NB4 (cell line): ENCODE measurements around the gene CCDC136.

Source experiments
- DNase-seq: peaks from one replicate; pipeline ENCODE4 v3.0.0; 2010; ENCODE audit warnings: low read depth
- H3K4me3 ChIP-seq: one replicate; pipeline ENCODE4 v1.5.1; 2011; ENCODE audit warnings: mild to moderate bottlenecking, low read depth, low read length, moderate library complexity
- CTCF ChIP-seq: IDR thresholded peaks from one replicate; pipeline ENCODE4 v1.5.1; 2012; ENCODE audit warnings: low read depth, low read length
- MAX ChIP-seq: IDR thresholded peaks from 2 replicates; pipeline ENCODE4 v1.6.1; 2011; ENCODE audit warnings: low read depth, low read length
- MYC ChIP-seq: IDR thresholded peaks from 2 replicates; pipeline ENCODE4 v1.6.1; 2011; ENCODE audit warnings: low read depth, low read length
- POLR2A ChIP-seq: IDR thresholded peaks from 2 replicates; pipeline ENCODE4 v1.6.1; 2011; ENCODE audit warnings: mild to moderate bottlenecking; ENCODE audit not compliant: insufficient read length; ENCODE audit errors: extremely low read depth

CCDC136 gene

GRCh38 chr7:128801667-128802418 is 10.1 kb downstream of the CCDC136 start:
- DNase-seq = no peak
- TF ChIP-seq CTCF (no peak), MYC (no peak), POLR2A (no peak), MAX (no peak)

GRCh38 chr7:128804484-128804883 is 12.7 kb downstream of the CCDC136 start:
- H3K4me3 ChIP-seq = no peak overlapping the region
- no peak for TF ChIP-seq CTCF
- TF ChIP-seq POLR2A = no peak
- TF ChIP-seq MAX = no peak
- TF ChIP-seq MYC = no peak
- DNase-seq = no peak

More at GRCh38 chr7:128801667-128802418, 10.1 kb downstream of the CCDC136 start:
- no peak overlapping the region for H3K4me3 ChIP-seq

- no peak for TF ChIP-seq POLR2A
- TF ChIP-seq MAX = no peak
- TF ChIP-seq MYC = no peak
- TF ChIP-seq CTCF = no peak
- H3K4me3 ChIP-seq = no peak overlapping the region
- DNase-seq = no peak
Observed at GRCh38 chr7:128805225-128805624, 13.5 kb downstream of the CCDC136 start.

- no peak for DNase-seq
- no peak for TF ChIP-seq MAX
- TF ChIP-seq CTCF = no peak
- TF ChIP-seq POLR2A = no peak
- no peak for TF ChIP-seq MYC
- no peak overlapping the region for H3K4me3 ChIP-seq
Observed at GRCh38 chr7:128807191-128807590, 15.4 kb downstream of the CCDC136 start.

GRCh38 chr7:128809363-128809762 is 17.6 kb downstream of the CCDC136 start:
- no peak for TF ChIP-seq MAX
- TF ChIP-seq CTCF = no peak
- TF ChIP-seq MYC = no peak
- no peak for TF ChIP-seq POLR2A
- H3K4me3 ChIP-seq = no peak overlapping the region
- no peak for DNase-seq

GRCh38 chr7:128810473-128810872 is 18.7 kb downstream of the CCDC136 start:
- H3K4me3 ChIP-seq = no peak overlapping the region
- no peak for DNase-seq
- TF ChIP-seq POLR2A (no peak), CTCF (no peak)
